Right renal pelvis (tissue), 4 donors: ENCODE results near the gene KCNN2. TPM values are rescaled to one million over a fixed set of nuclear protein-coding genes. Genes with fewer than 3 reads are reported as not detected.
"Not testable (repeated sequence)": the region's sequence is repeated elsewhere in the genome, so short reads cannot be mapped to it uniquely, and the experiment has no call there.

Experiments used
- DNase-seq, 4 donors: peaks; one replicate each; pipeline ENCODE4 v3.0.0-alpha.2; 2013; ENCODE audit warnings: low read depth in 4 of 4, low spot score in 3 of 4, missing footprints in 1 of 4
- polyA plus RNA-seq, 4 donors: library from polyadenylated mRNA; unstranded; fragments of 120-200 nt; gene quantifications; one replicate each; pipeline ENCODE4 v1.2.1, GENCODE V29; 2013; ENCODE audit not compliant: insufficient read length in 4 of 4

Gene KCNN2
- polyA plus RNA-seq, 4 donors = 3.5 to 7.4 (median 4.7) TPM

DNA sequence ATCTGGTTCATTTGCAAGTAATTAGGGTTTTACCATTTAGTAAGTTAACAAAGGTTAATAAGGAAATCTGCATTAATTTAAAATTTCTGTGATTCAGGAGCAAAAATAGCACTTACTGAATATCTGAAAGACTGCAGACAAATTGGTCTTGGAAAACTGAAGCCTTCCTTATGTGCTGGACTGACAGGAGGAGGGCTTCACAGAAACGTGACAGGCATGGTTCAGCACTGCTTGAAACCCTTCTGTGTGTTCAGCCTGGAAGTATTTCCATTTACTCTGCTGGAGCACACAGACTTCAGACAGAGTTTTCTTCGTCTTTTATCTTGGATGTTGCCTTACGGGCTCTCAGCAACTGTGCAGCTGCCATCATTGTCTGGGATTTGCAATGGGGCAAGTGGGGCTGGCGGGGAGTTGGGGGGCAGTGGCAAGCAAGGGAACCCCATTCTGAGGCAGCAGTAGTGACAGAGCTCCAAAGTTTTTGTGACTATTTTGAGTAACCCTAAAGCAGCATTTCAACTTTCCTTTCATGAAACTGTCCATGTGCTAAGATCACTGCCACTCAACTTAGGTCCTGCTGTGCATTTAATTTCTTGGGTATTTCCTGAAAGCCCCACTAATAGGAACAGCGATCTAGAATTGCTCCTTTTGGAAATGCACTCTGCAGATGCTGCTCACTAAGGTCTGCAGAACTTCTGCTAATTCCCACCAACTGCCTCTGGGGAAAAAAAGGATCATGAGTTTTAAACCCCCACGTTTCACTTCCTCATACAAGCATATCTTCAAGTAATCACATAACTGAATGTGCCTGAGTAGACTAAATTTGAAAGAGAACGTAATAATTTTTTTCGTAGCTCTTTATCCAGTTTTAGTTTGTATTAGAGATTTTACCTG lies 56.6 kb downstream of the KCNN2 start:
- DNase-seq = peak in 2 of 4 donors; percentile 3

DNA sequence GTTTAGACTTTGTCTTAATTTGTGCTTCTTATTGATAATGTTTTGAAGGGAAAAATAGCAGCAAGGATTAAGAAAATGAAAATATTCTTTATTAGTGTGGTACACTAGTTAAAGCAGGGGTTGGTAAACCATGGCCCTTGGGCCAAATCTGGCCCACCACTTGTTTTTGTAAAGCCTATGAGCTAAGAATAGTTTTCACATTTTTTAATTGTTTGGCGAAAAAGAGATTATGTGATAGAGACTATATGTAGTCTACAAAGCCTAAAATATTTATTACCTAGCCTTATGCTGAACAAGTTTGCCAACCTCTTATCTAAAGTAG lies 57.2 kb downstream of the KCNN2 start:
- no peak for DNase-seq

- no peak for DNase-seq
Observed at GRCh38 chr5:114419959-114420358, 58.1 kb downstream of the KCNN2 start.

DNA sequence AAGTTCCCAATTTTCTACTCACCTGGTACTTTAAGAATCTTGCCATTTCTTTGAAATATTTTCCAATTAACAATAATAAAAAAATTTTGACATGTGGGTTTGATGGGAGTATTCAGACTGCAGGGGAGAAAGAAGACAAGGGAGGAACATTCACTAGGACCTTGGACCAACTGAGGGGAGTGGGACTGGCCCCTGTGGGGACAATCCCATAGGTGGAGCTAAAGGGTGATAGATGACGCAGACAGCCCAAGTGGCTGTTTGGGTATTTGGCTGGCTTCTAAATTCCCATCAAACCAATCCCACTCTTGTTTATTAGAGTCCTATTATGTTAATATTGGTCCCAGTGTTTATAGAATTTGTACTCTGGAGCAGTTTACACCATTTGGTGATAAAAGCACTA lies 65.3 kb downstream of the KCNN2 start:
- no peak for DNase-seq

DNA sequence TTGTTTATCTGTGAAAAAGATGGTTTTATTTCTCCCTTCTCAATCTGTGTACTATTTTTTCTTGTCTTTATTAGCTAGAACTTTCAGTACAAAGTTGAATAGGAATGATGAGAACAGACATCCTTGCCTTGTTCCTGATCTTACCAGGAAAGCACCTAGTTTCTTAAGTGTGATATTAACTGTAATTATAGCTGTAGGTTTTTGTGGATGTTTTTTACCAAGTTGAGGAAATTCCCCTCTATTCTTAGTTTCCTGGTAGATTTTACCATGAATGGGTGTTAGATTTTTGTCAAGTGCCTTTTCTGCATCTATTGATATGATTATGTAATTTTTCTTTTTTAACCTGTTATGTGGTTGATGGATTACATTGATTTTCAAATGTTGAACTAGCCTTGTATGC lies 68.7 kb downstream of the KCNN2 start:
- no peak for DNase-seq

GRCh38 chr5:114432684-114433083 lies 70.8 kb downstream of the KCNN2 start:
- DNase-seq = not testable (repeated sequence)

DNA sequence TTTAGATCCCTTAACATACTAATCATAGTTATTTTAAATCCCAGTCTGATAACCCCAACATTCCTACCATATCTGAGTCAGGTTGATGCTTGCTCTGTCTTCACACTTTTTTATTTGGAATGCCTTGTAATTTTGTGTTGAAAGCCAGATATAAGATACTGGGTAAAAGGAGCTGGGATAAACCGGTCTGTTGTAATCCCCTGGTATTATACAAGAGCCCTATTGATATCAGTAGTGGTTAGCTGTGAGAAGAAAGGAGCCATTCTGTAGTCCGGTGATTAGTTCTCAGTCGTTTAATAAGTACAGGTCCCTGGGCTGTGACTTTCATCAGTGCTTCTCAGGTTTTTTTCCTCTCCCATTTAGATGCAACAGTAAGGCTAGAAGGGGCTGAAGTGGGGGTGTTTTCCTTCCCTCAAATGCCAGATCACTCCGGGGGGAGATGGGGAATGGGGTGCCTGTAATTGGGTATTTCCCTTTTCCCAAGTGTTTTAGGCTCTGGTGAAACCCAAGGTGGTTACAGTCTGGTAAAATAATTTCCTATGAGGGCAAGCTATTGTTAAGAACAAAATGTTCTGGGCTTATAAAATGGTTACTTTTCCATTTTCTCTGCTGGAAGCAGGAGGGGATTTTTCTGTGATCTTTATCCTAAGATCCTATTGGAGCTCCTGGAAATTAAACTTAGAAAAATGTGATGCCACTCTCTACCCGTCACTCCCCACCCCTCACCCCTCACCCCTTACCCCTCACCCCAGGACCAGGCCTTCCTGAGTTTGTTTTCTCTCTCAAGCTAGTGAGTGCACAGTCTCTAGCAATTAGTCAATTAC lies 72.7 kb downstream of the KCNN2 start:
- no peak for DNase-seq

DNA sequence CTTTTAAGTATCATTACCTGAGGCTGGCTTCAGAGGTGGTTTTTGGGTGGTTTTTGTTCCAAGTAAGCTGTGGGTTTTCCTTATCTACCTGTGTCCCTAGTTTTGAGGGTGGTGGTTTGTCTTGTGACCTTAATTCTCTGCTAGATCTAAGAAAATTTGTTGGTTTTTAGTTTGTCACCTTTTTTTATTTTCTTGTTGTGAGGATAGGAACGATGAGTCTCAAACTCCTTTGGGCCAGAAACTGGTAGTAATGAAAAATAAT lies 73.3 kb downstream of the KCNN2 start:
- no peak for DNase-seq

DNA sequence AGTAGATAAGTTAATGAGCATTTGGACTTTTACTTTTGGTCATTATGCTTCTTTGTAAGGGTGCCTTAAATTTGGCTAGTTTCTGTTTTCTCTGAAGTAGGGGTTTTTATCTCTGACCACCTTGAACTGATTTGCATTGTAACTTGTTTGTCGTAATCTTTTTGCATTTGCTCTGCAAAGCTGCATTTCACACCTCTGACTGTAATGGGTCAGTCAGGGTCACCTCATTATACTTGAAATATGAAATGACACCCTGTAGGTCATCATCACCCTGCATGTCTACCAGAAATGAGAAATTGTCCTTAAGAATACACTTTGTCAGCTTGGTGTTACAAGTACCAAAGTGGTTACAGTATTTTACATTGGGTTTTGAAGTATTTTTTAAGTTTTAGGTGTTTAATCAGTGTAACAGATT lies 74.0 kb downstream of the KCNN2 start:
- no peak for DNase-seq

DNA sequence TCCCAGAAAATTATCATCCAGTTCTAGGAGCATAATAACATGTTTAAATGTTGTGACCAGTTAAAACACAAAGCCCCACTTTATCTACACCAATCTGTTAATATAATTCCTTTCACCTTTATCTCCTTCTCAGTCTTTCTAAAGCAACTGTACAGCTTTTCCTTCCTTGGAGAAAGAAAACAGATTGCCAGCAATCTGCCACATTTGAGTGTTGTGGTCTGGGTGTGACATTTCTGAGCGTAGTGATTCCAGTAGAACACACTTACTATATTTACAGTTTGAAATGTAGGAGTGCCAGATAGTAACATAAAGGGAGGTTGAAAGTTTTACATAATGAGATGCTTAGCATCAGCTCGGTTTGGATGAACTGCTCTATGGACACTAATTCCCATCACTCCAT lies 76.1 kb downstream of the KCNN2 start:
- DNase-seq = no peak

DNA sequence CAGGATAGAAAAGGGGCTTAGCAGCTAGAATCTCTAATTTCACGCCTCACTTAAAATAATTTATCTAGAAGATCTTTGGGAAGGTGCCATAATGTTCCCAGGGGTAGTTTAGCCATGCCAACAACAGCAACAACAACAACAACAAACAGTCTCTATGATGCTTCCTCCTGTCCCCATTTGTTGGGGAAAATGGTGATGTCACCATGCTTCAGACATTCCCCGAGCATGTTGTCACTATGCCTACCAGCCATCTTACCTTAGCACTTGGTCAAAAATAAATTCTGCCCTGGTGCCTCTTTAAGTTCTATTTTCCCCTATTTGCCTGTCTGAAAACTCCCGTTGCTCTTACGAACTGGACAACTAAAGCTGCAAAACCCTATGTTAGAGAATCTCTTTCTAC lies 76.6 kb downstream of the KCNN2 start:
- DNase-seq = no peak

- no peak for DNase-seq
Observed at GRCh38 chr5:114447084-114447773, 85.4 kb downstream of the KCNN2 start.

DNA sequence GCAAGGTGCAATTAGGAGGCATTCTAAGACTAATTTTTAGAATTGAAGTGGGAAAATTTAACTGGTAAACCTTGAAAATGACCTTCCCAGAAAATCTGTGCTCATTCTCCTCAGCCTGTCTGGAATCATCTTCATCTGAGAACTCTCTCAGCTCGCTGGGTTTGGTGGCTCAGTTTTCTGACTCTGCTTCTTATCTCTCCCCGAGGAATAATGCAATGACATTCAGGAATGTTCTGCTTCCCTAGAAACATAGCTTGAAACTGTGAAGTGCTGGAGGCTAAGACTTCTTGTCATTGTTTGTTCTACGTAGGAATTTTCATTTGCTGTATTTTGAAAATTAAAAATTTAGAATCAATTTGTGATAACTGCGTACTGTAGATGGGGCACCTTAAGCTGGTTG lies 86.6 kb downstream of the KCNN2 start:
- DNase-seq = no peak

DNA sequence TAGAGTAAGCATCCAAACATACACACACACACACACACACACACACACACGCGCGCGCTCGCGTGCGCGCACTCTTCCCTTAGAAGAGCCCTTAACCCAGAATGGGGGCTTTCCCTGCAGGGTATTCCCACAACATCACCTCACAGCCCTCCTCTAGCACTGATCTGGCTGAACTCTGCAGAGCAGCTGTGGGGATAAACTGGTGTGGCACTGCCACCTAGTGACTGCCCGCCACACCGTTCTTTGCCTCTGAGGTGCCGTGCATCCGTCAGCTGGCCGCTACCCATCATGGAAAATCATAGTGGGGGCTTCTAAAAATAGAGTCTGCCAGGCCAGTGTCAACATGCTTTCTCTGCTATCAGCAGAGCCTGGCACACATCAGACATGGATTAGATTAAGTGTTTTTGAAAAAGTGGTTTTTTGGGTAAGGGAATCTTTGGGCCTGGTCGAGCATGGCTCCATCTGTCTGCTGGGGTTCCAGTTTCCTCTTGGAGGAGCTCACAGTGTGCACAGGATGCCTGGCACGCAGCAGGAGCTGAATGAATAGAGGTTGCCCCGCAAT lies 88.1 kb downstream of the KCNN2 start:
- DNase-seq = peak; percentile 43 to 61 (median 46)

DNA sequence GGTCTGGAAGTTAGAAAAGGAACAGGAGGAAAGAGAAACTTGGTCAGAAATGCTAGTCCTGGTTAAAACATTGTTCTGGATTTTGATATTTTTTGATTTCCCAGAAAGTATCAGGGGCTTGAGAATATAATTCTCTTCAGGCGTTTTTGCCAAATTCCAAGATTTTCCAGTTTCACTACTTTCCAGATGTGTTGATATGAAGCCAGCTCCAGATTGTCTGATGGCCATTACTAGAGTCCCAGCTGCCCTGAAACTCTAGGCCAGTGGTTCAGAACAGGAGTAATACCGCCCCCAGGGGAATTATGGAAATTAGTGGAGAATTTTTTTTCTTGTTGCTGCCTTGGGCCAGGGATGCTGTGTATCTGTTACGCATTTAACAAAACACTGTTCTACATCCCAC lies 88.6 kb downstream of the KCNN2 start:
- no peak for DNase-seq

DNA sequence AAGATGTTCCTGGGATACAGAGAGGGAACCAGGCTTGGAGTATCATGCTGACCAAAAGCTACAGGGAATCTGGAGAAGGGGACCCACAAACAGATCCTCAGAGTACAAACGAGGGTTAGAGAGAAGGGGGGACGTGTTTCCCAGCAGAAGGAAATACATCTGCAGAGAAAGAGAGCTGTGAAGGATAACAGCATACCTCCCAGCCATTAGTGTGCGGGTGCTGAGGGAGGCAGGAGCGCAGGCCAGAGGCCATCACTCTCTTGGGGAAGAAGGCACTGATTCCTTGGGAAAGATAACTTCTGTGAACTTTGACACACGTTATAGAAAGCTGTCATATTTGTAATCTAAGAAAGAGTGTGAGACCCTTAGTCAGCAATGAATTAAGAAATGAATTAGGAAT lies 96.9 kb downstream of the KCNN2 start:
- no peak for DNase-seq

GRCh38 chr5:114467171-114467570 lies 105.3 kb downstream of the KCNN2 start:
- no peak for DNase-seq

GRCh38 chr5:114467729-114468128 lies 105.9 kb downstream of the KCNN2 start:
- peak in 1 of 4 donors; percentile 13 for DNase-seq

- no peak for DNase-seq
Observed at GRCh38 chr5:114469372-114469771, 107.5 kb downstream of the KCNN2 start.

- no peak for DNase-seq
Observed at GRCh38 chr5:114471529-114471928, 109.7 kb downstream of the KCNN2 start.

- no peak for DNase-seq
Observed at GRCh38 chr5:114473541-114473940, 111.7 kb downstream of the KCNN2 start.
